DND-41 (cell line): ENCODE measurements around the gene COLGALT1.
A peak's percentile ranks its signal among the peaks of the same experiment; 100 is the strongest.

Source experiments
- ATAC-seq: fragments of 200-7000 bp; cut with Tn5 transposase; 3 replicates; pipeline ENCODE4 v1.9.1; 2021; ENCODE audit warnings: low read depth; ENCODE audit not compliant: insufficient read depth
- DNase-seq: peaks from one replicate; pipeline ENCODE4 v3.0.0-alpha.2; 2020
- H2AFZ ChIP-seq: 2 replicates; pipeline ENCODE4 v1.6.0; 2012; ENCODE audit warnings: low read depth, low read length
- H3K27ac ChIP-seq: 2 replicates; pipeline ENCODE4 v1.5.1; 2012; ENCODE audit warnings: low read length, inconsistent platforms
- H3K27me3 ChIP-seq: fragments of 200-600 bp; sonication (generic); 2 replicates; pipeline ENCODE4 v1.6.0; 2012; ENCODE audit warnings: low read length, mild to moderate bottlenecking, inconsistent platforms; ENCODE audit not compliant: insufficient read depth, poor library complexity
- H3K36me3 ChIP-seq: 2 replicates; pipeline ENCODE4 v1.5.1; 2012; ENCODE audit warnings: low read length, inconsistent platforms; ENCODE audit not compliant: insufficient read depth
- H3K4me1 ChIP-seq: 2 replicates; pipeline ENCODE4 v1.5.1; 2012; ENCODE audit warnings: mild to moderate bottlenecking, low read length; ENCODE audit not compliant: insufficient read depth
- H3K4me2 ChIP-seq: 2 replicates; pipeline ENCODE4 v1.6.0; 2012; ENCODE audit warnings: mild to moderate bottlenecking, moderate library complexity, low read length, inconsistent platforms; ENCODE audit not compliant: insufficient read depth
- H3K4me3 ChIP-seq, 2 experiments: fragments of 200-600 bp in 1 of 2; shearing (Covaris generic) in 1 of 2; 2 replicates each; pipeline ENCODE4 v1.5.1; 2012 to 2016; ENCODE audit warnings: inconsistent platforms in 2 of 2, low read length in 2 of 2, mild to moderate bottlenecking in 2 of 2, low read depth in 1 of 2, moderate library complexity in 1 of 2
- H3K79me2 ChIP-seq: 2 replicates; pipeline ENCODE4 v1.6.0; 2012; ENCODE audit warnings: low read length, inconsistent platforms; ENCODE audit not compliant: insufficient read depth
- H3K9ac ChIP-seq: 2 replicates; pipeline ENCODE4 v1.6.0; 2012; ENCODE audit warnings: low read depth, mild to moderate bottlenecking, inconsistent platforms, low read length, moderate library complexity
- H3K9me3 ChIP-seq: 2 replicates; pipeline ENCODE4 v1.5.1; 2012; ENCODE audit warnings: low read length, moderate library complexity, mild to moderate bottlenecking, inconsistent platforms; ENCODE audit not compliant: insufficient read depth, severe bottlenecking
- H4K20me1 ChIP-seq: 2 replicates; pipeline ENCODE4 v1.6.0; 2012; ENCODE audit warnings: low read length; ENCODE audit not compliant: insufficient read depth
- EZH2 ChIP-seq: IDR thresholded peaks from 3 replicates; pipeline ENCODE4 v1.6.1; 2012; ENCODE audit warnings: borderline replicate concordance, low read depth, mild to moderate bottlenecking, moderate library complexity, low read length, inconsistent platforms; ENCODE audit not compliant: severe bottlenecking
- TF ChIP-seq, protein P1 (sequence below): IDR thresholded peaks from 2 replicates; pipeline ENCODE4 v1.5.1; 2012; ENCODE audit warnings: borderline replicate concordance, low read length, moderate library complexity, mild to moderate bottlenecking; ENCODE audit not compliant: poor library complexity, severe bottlenecking; ENCODE audit errors: extremely low read depth

COLGALT1 gene

DNA sequence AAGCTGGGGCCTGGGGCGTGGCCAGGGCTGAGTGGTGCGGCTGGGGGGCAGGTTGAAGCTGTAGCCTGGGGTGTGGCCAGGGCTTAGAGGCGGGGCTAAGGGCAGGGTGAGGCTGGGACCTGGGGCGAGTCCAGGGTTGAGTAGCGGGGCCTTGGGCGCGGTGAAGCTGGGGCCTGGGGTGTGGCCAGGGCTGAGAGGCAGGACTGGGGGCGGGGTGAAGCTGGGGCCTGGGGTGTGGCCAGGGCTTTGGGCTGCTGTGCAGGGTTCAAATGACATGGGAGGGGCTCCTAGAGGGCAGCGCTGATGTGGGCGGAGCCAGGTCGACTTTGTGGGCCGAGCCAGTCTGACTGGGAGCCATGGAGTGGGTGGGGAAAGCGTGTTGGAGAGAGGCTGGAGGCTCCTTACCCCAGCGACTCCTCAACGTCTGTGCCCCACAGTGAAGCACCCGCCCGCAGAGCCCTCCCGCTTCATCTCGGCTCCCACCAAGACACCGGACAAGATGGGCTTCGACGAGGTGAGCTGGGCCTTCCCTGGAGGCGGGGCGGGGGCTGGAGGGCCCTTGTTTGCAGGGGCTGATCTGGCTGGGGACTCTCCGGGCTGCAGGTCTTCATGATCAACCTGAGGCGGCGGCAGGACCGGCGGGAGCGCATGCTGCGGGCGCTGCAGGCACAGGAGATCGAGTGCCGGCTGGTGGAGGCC is 21.5 kb downstream of the COLGALT1 start:
- ATAC-seq (peak; percentile 71), DNase-seq (peak; percentile 65)
- no peak overlapping the region for H3K4me3 ChIP-seq
- no peak for TF ChIP-seq EZH2
- TF ChIP-seq, protein P1, sequence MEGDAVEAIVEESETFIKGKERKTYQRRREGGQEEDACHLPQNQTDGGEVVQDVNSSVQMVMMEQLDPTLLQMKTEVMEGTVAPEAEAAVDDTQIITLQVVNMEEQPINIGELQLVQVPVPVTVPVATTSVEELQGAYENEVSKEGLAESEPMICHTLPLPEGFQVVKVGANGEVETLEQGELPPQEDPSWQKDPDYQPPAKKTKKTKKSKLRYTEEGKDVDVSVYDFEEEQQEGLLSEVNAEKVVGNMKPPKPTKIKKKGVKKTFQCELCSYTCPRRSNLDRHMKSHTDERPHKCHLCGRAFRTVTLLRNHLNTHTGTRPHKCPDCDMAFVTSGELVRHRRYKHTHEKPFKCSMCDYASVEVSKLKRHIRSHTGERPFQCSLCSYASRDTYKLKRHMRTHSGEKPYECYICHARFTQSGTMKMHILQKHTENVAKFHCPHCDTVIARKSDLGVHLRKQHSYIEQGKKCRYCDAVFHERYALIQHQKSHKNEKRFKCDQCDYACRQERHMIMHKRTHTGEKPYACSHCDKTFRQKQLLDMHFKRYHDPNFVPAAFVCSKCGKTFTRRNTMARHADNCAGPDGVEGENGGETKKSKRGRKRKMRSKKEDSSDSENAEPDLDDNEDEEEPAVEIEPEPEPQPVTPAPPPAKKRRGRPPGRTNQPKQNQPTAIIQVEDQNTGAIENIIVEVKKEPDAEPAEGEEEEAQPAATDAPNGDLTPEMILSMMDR = no peak
- H2AFZ ChIP-seq = no peak overlapping the region
- H3K27ac ChIP-seq = no peak overlapping the region
- no peak overlapping the region for H3K4me2 ChIP-seq
- no peaks in the 10 kb centered on the region for H3K4me1 ChIP-seq
- H3K27me3 ChIP-seq = no peaks in the 10 kb centered on the region
- H3K79me2 ChIP-seq = no peaks in the 10 kb centered on the region
- no peak overlapping the region for H3K9ac ChIP-seq
- H3K36me3 ChIP-seq = peaks cover 87% of the 10 kb centered on the region
- no peaks in the 10 kb centered on the region for H3K9me3 ChIP-seq
- H4K20me1 ChIP-seq = peaks cover 38% of the 10 kb centered on the region

DNA sequence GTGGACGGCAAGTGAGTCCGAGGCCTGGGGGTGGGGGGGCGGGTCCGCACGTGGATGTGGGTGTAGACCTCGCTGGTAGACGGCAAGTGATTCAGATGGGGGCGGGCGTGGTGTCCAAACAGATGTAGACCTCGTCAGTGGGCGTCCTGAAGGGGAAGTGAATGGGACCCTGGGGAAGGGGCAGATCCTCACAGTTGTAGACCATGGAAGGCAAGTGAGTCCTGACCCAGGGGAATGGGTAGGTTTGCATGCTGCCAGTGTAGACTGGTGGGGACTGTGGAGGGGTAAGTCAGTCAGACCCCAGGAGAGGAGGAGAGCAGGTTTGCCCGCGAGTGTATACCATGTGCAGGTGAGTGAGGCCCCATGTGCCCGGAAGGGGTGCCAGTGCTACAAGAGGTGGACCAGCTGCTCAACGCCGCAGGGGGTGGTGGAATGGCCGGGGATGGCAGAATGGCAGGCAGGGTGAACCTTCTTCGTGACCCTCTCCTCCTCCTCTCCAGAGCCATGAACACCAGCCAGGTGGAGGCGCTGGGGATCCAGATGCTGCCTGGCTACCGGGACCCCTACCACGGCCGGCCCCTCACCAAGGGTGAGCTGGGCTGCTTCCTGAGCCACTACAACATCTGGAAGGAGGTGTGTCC is 22.1 kb downstream of the COLGALT1 start:
- no peak for ATAC-seq
- no peak overlapping the region for H3K27ac ChIP-seq

DNA sequence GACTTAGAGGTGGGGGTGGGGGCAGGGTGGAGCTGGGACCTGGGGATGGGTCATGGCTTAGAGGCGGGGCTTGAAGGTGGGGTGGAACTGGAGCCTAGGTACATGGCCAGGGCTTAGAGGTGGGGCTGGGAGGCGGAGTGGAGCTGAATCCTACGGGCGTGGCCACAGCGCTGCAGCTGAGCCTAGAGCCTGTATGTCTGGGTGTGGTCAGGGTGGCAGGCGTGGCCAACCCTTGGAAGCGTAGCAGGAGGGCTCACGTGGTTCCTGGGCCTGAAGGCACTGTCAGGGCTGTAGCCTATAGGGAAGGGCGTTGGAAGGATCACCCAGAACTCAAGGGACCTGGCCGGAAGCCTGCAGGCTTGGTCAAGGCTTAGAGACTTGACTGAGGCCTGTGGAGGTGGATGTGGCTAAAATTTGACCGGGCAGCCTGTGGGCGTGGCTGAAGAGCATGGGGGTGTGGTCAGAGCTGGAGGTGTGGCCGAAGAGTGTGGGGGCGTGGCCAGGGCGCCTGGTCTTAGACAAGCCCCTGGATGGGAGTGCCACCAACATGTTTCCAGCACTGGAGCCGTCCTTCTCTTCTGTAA is 24.3 kb downstream of the COLGALT1 start:
- Histone ChIP-seq H3K9ac (no peak overlapping the region), H3K79me2 (no peaks in the 10 kb centered on the region), H3K27ac (no peak overlapping the region), H3K36me3 (peaks cover 77% of the 10 kb centered on the region), H2AFZ (no peak overlapping the region), H3K4me3 (no peak overlapping the region), H3K9me3 (no peaks in the 10 kb centered on the region), H3K4me1 (no peaks in the 10 kb centered on the region), H4K20me1 (peaks cover 33% of the 10 kb centered on the region), H3K27me3 (no peaks in the 10 kb centered on the region), H3K4me2 (no peak overlapping the region)
- TF ChIP-seq EZH2 = no peak
- TF ChIP-seq, protein P1 = no peak
- DNase-seq (no peak), ATAC-seq (peak; percentile 43; the same call in 2 of the 3 replicates)

More for the DNA sequence above, 22.1 kb downstream of the COLGALT1 start:
- no peaks in the 10 kb centered on the region for H3K27me3 ChIP-seq
- H3K9me3 ChIP-seq = no peaks in the 10 kb centered on the region
- H3K79me2 ChIP-seq = no peaks in the 10 kb centered on the region
- no peak overlapping the region for H3K4me3 ChIP-seq
- peaks cover 38% of the 10 kb centered on the region for H4K20me1 ChIP-seq
- peaks cover 87% of the 10 kb centered on the region for H3K36me3 ChIP-seq
- DNase-seq = no peak
- no peak overlapping the region for H3K4me2 ChIP-seq
- TF ChIP-seq EZH2 = no peak
- TF ChIP-seq, protein P1 = no peak
- H3K4me1 ChIP-seq = no peaks in the 10 kb centered on the region
- H3K9ac ChIP-seq = no peak overlapping the region
- no peak overlapping the region for H2AFZ ChIP-seq
